Renal cortex interstitium (tissue), 15 donors: Measurements from ENCODE around the gene HDAC9. TPM values are rescaled to one million over a fixed set of nuclear protein-coding genes. Genes with fewer than 3 reads are reported as not detected.

Source experiments
- DNase-seq, 11 donors: peaks; one replicate each; pipeline ENCODE4 v3.0.0-alpha.2; 2013; ENCODE audit warnings: low read depth in 9 of 11, low spot score in 4 of 11; ENCODE audit errors: extremely low read depth in 1 of 11
- long read RNA-seq, 16 experiments: transcript quantifications; one replicate each; lab custom pipeline, GENCODE V29; 2026
- polyA plus RNA-seq, 3 donors: library from polyadenylated mRNA; unstranded; fragments of 120-200 nt; gene quantifications; one replicate each; pipeline ENCODE4 v1.2.1, GENCODE V29; 2013; ENCODE audit not compliant: insufficient read length in 3 of 3

Gene HDAC9
- polyA plus RNA-seq, result 10 to 100 TPM in 1 of 3 donors, 1 to 10 TPM in 2; 8.8 to 10.2 (median 9.6) TPM
- long read RNA-seq, donor 1, partial matches to known transcripts, result 0 of 1 reads
- long read RNA-seq, donor 1, other reads (novel, unspliced or antisense), result 0 of 1 reads
- long read RNA-seq, donor 2, result 0 reads
- long read RNA-seq, donor 3, result 0 reads
- long read RNA-seq, donor 4, partial matches to known transcripts, result 0 of 7 reads
- long read RNA-seq, donor 4, other reads (novel, unspliced or antisense), result 7 of 7 reads
- long read RNA-seq, donor 5, result 0 reads
- long read RNA-seq, donor 6, result 0 reads
- long read RNA-seq, donor 7, full-length matches to known transcripts, result 1 of 1 reads
- long read RNA-seq, donor 7, partial matches to known transcripts, result 0 of 1 reads
- long read RNA-seq, donor 7, other reads (novel, unspliced or antisense), result 0 of 1 reads
- long read RNA-seq, donor 8, result 0 reads
- long read RNA-seq, donor 9, full-length matches to known transcripts, result 1 of 1 reads
- long read RNA-seq, donor 9, partial matches to known transcripts, result 0 of 1 reads
- long read RNA-seq, donor 9, other reads (novel, unspliced or antisense), result 0 of 1 reads
- long read RNA-seq, donor 10, result 0 reads
- long read RNA-seq, donor 11, full-length matches to known transcripts, result 2 of 2 reads
- long read RNA-seq, donor 11, partial matches to known transcripts, result 0 of 2 reads
- long read RNA-seq, donor 11, other reads (novel, unspliced or antisense), result 0 of 2 reads
- long read RNA-seq, donor 12, result 0 reads
- long read RNA-seq, donor 13, result 0 reads
- long read RNA-seq, donor 14, result 0 reads
- long read RNA-seq, donor 15, result 0 reads
- long read RNA-seq, donor 16, result 0 reads

GRCh38 chr7:18495412-18496340 is at the start of gene HDAC9:
Gene HDAC9 (plus strand): TSS chr7:18495749. CDS start chr7:18496303, 554 bp downstream.
- DNase-seq, result peak in 10 of 11 donors; percentile 8 to 45 (median 26)

GRCh38 chr7:18445916-18446520 is 49.5 kb upstream of the HDAC9 start:
- no peak for DNase-seq

GRCh38 chr7:18450019-18450418 is 45.5 kb upstream of the HDAC9 start:
- DNase-seq, result no peak

- DNase-seq, result no peak
Measured at GRCh38 chr7:18455606-18456005, 39.9 kb upstream of the HDAC9 start.

- no peak for DNase-seq
Measured at GRCh38 chr7:18457832-18458231, 37.7 kb upstream of the HDAC9 start.

- no peak for DNase-seq
Measured at GRCh38 chr7:18458830-18459229, 36.7 kb upstream of the HDAC9 start.

GRCh38 chr7:18459484-18460245 is 35.9 kb upstream of the HDAC9 start:
- no peak for DNase-seq

- DNase-seq, result no peak
Measured at GRCh38 chr7:18461785-18462467, 33.6 kb upstream of the HDAC9 start.

GRCh38 chr7:18464830-18465229 is 30.7 kb upstream of the HDAC9 start:
- no peak for DNase-seq

GRCh38 chr7:18467011-18467410 is 28.5 kb upstream of the HDAC9 start:
- no peak for DNase-seq

- DNase-seq, result no peak
Measured at GRCh38 chr7:18468795-18469194, 26.8 kb upstream of the HDAC9 start.

- DNase-seq, result no peak
Measured at GRCh38 chr7:18469316-18469715, 26.2 kb upstream of the HDAC9 start.

GRCh38 chr7:18471476-18472160 is 23.9 kb upstream of the HDAC9 start:
- DNase-seq, result no peak

GRCh38 chr7:18472161-18472483 is 23.4 kb upstream of the HDAC9 start:
- no peak for DNase-seq

GRCh38 chr7:18473119-18473518 is 22.4 kb upstream of the HDAC9 start:
- no peak for DNase-seq

- DNase-seq, result no peak
Measured at GRCh38 chr7:18474944-18475343, 20.6 kb upstream of the HDAC9 start.

- DNase-seq, result no peak
Measured at GRCh38 chr7:18475488-18475887, 20.1 kb upstream of the HDAC9 start.
